ENCODE data around the gene JDP2.

The JDP2 gene

GRCh38 chr14:75510547-75510946 lies 82.7 kb downstream of the JDP2 start:
- Histone ChIP-seq H3K4me1 (ENCODE audit: insufficient read depth, low read length, severe bottlenecking) (peaks cover 14% of the 10 kb centered on the region), H3K9ac (ENCODE audit: low read length) (no peak overlapping the region), H3K4me3 (ENCODE audit: low read depth, low read length, poor library complexity, severe bottlenecking) (no peak overlapping the region), H3K9me2 (ENCODE audit: low read depth, low read length) (no peaks in the 10 kb centered on the region), H3K27ac (ENCODE audit: low read depth, low read length, poor library complexity, severe bottlenecking) (no peak overlapping the region), H4K20me1 (ENCODE audit: insufficient read depth, low read length) (no peaks in the 10 kb centered on the region), H3K9me3 (ENCODE audit: low read length) (peaks cover 5% of the 10 kb centered on the region; the same call in 1 of the 2 replicates), H3K4me2 (ENCODE audit: low read length) (no peak overlapping the region), H3K27me3 (ENCODE audit: insufficient read depth, low read length) (0 out of 2 replicates have a peak, but pooled peaks cover 5% of the 10 kb centered on the region), H3K79me2 (ENCODE audit: insufficient read depth, low read length) (no peaks in the 10 kb centered on the region), H2AFZ (ENCODE audit: low read length) (no peak overlapping the region), H3K36me3 (ENCODE audit: insufficient read depth, low read length) (no peaks in the 10 kb centered on the region), H3F3A (ENCODE audit: insufficient read depth, low read length) (no peaks in the 10 kb centered on the region)
- TF ChIP-seq EZH2 (IDR thresholded peaks at IDR 0.05; ENCODE audit: borderline replicate concordance, low read length) (no peak), CTCF (IDR thresholded peaks at IDR 0.05; ENCODE audit: low read length) (no peak)

- Histone ChIP-seq H3F3A (ENCODE audit: insufficient read depth, low read length) (no peaks in the 10 kb centered on the region), H3K9ac (ENCODE audit: low read length) (no peak overlapping the region), H4K20me1 (ENCODE audit: insufficient read depth, low read length) (no peaks in the 10 kb centered on the region), H3K36me3 (ENCODE audit: insufficient read depth, low read length) (no peaks in the 10 kb centered on the region), H3K4me1 (ENCODE audit: insufficient read depth, low read length, severe bottlenecking) (peaks cover 17% of the 10 kb centered on the region), H3K4me2 (ENCODE audit: low read length) (no peak overlapping the region), H3K4me3 (ENCODE audit: low read depth, low read length, poor library complexity, severe bottlenecking) (no peak overlapping the region), H3K27me3 (ENCODE audit: insufficient read depth, low read length) (0 out of 2 replicates have a peak, but pooled peaks cover 5% of the 10 kb centered on the region), H3K9me2 (ENCODE audit: low read depth, low read length) (no peaks in the 10 kb centered on the region), H3K9me3 (ENCODE audit: low read length) (peaks cover 5% of the 10 kb centered on the region; the same call in 1 of the 2 replicates), H3K79me2 (ENCODE audit: insufficient read depth, low read length) (no peaks in the 10 kb centered on the region), H2AFZ (ENCODE audit: low read length) (no peak overlapping the region), H3K27ac (ENCODE audit: low read depth, low read length, poor library complexity, severe bottlenecking) (no peak overlapping the region)
- TF ChIP-seq EZH2 (IDR thresholded peaks at IDR 0.05; ENCODE audit: borderline replicate concordance, low read length) (no peak), CTCF (IDR thresholded peaks at IDR 0.05; ENCODE audit: low read length) (no peak)
Measured at GRCh38 chr14:75511201-75511600, 83.4 kb downstream of the JDP2 start.

- no peaks in the 10 kb centered on the region for H3K36me3 ChIP-seq (ENCODE audit: insufficient read depth, low read length)
- 0 out of 2 replicates have a peak overlapping the region, but pooled peaks have one; percentile 58 for H3K4me2 ChIP-seq (ENCODE audit: low read length)
- H3K9me2 ChIP-seq (ENCODE audit: low read depth, low read length) = no peaks in the 10 kb centered on the region
- no peaks in the 10 kb centered on the region for H3K79me2 ChIP-seq (ENCODE audit: insufficient read depth, low read length)
- H3K4me1 ChIP-seq (ENCODE audit: insufficient read depth, low read length, severe bottlenecking) = peaks cover 17% of the 10 kb centered on the region
- no peak overlapping the region for H3K9ac ChIP-seq (ENCODE audit: low read length)
- 0 out of 2 replicates have a peak, but pooled peaks cover 5% of the 10 kb centered on the region for H3K27me3 ChIP-seq (ENCODE audit: insufficient read depth, low read length)
- peaks cover 5% of the 10 kb centered on the region; the same call in 1 of the 2 replicates for H3K9me3 ChIP-seq (ENCODE audit: low read length)
- no peak overlapping the region for H3K27ac ChIP-seq (ENCODE audit: low read depth, low read length, poor library complexity, severe bottlenecking)
- H4K20me1 ChIP-seq (ENCODE audit: insufficient read depth, low read length) = no peaks in the 10 kb centered on the region
- no peaks in the 10 kb centered on the region for H3F3A ChIP-seq (ENCODE audit: insufficient read depth, low read length)
- no peak overlapping the region for H3K4me3 ChIP-seq (ENCODE audit: low read depth, low read length, poor library complexity, severe bottlenecking)
- TF ChIP-seq EZH2 (IDR thresholded peaks at IDR 0.05; ENCODE audit: borderline replicate concordance, low read length) (no peak), CTCF (IDR thresholded peaks at IDR 0.05; ENCODE audit: low read length) (no peak)
- H2AFZ ChIP-seq (ENCODE audit: low read length) = no peak overlapping the region
Measured at GRCh38 chr14:75513911-75514672, 86.3 kb downstream of the JDP2 start.

Data from OCI-LY1 (cell line).